K562 (cell line): ENCODE measurements around the gene CCDC28B. TPM values are rescaled to one million over a fixed set of nuclear protein-coding genes. Genes with fewer than 3 reads are reported as not detected.
A peak's percentile ranks its signal among the peaks of the same experiment; 100 is the strongest.

Source experiments
- ARID2 ChIP-seq: fragments of 450-650 bp; IDR thresholded peaks from 2 replicates; pipeline ENCODE4 v1.6.1; 2017; ENCODE audit warnings: antibody characterized with exemption, mild to moderate bottlenecking
- CAMTA2 ChIP-seq: fragments of 250-450 bp; sonication (Bioruptor Pico); conservative IDR thresholded peaks from 2 replicates; pipeline ENCODE4 v1.5.1; 2022
- CREB1 ChIP-seq, 2 experiments: sonication (generic) in 1 of 2; formaldehyde crosslinking in 1 of 2; IDR thresholded peaks; 2 replicates each; pipeline versions ENCODE4 v1.6.1 to v1.8.0; 2012 to 2022; ENCODE audit warnings: inconsistent platforms in 1 of 2, mild to moderate bottlenecking in 1 of 2, missing genetic modification reagents in 1 of 2, moderate library complexity in 1 of 2
- EWSR1 ChIP-seq: fragments of 450-650 bp; IDR thresholded peaks from 2 replicates; pipeline ENCODE4 v1.6.1; 2018; ENCODE audit warnings: borderline replicate concordance, mild to moderate bottlenecking, low read depth, moderate library complexity; ENCODE audit not compliant: partially characterized antibody
- FOXK1 ChIP-seq: sonication (generic); formaldehyde crosslinking; IDR thresholded peaks from 2 replicates; pipeline ENCODE4 v1.8.0; 2022; ENCODE audit warnings: missing genetic modification reagents, mild to moderate bottlenecking, borderline replicate concordance
- FOXM1 ChIP-seq, 2 experiments: fragments of 450-650 bp in 1 of 2; sonication (generic) in 1 of 2; formaldehyde crosslinking in 1 of 2; IDR thresholded peaks; 2 replicates each; pipeline versions ENCODE4 v1.6.1 to v1.9.0; 2017 to 2022; ENCODE audit warnings: low read depth in 2 of 2, mild to moderate bottlenecking in 2 of 2, missing genetic modification reagents in 1 of 2, moderate library complexity in 1 of 2
- FUS ChIP-seq: fragments of 200-400 bp; formaldehyde crosslinking; optimal IDR thresholded peaks from 2 replicates; pipeline ENCODE3; 2017; ENCODE audit warnings: low read depth, low read length
- GABPA ChIP-seq: fragments of 200-800 bp; sonication (Bioruptor generic); conservative IDR thresholded peaks from 2 replicates; pipeline ENCODE4 v1.6.1; 2016; ENCODE audit warnings: low read depth, missing genetic modification characterization, missing compliant biosample characterization
- HDAC6 ChIP-seq: IDR thresholded peaks from 2 replicates; pipeline ENCODE4 v1.6.1; 2012; ENCODE audit warnings: low read depth, mild to moderate bottlenecking, control low read depth, inconsistent platforms, low read length, moderate library complexity
- HDAC8 ChIP-seq: fragments of 450-650 bp; IDR thresholded peaks from 2 replicates; pipeline ENCODE4 v1.6.1; 2016; ENCODE audit warnings: mild to moderate bottlenecking, missing genetic modification characterization, moderate library complexity, missing compliant biosample characterization
- HDGF ChIP-seq: fragments of 450-650 bp; IDR thresholded peaks from 2 replicates; pipeline ENCODE4 v1.6.1; 2016
- HLTF ChIP-seq: fragments of 450-650 bp; IDR thresholded peaks from 2 replicates; pipeline ENCODE4 v1.6.1; 2016
- MAFG ChIP-seq: fragments of 450-650 bp; conservative IDR thresholded peaks from 2 replicates; pipeline ENCODE4 v1.6.1; 2016; ENCODE audit warnings: missing genetic modification characterization, missing compliant biosample characterization
- MXI1 ChIP-seq: IDR thresholded peaks from 2 replicates; pipeline ENCODE4 v1.6.1; 2011; ENCODE audit warnings: low read depth, mild to moderate bottlenecking, improper control_type of control experiment, low read length
- ZNF444 ChIP-seq: fragments of 250-450 bp; sonication (Bioruptor Pico); IDR thresholded peaks from 2 replicates; pipeline ENCODE4 v1.4.0; 2020; ENCODE audit warnings: mild to moderate bottlenecking, moderate library complexity
- ZNF561 ChIP-seq: fragments of 450-650 bp; formaldehyde crosslinking; conservative IDR thresholded peaks from 2 replicates; pipeline ENCODE4 v1.4.0; 2020; ENCODE audit warnings: mild to moderate bottlenecking, moderate library complexity
- polyA plus RNA-seq, 8 experiments: library from polyadenylated mRNA; depleted of rRNA in 4 of 8; stranded (reverse) in 5 of 8; unstranded in 3 of 8; fragments of >200 nt; fragmentation: Nextera tagmentation in 2 of 8; fragmentation: Illumina TruSeq in 1 of 8; extraction: Ambion mirVana in 2 of 8; extraction: Trizol in 1 of 8; gene quantifications; 2 replicates each; pipeline versions ENCODE4 v1.2.1 to v1.2.3, GENCODE V29; 2011 to 2014; ENCODE audit warnings: inconsistent platforms in 1 of 8, missing spikeins in 1 of 8
- total RNA-seq, 7 experiments: library from RNA; depleted of rRNA in 6 of 7; stranded (reverse); fragments of >200 nt in 6 of 7; fragmentation: Illumina TruSeq in 2 of 7; extraction: Trizol in 2 of 7; gene quantifications; 2 replicates each; pipeline versions ENCODE4 v1.2.1 to v1.2.3, GENCODE V29; 2011 to 2021; ENCODE audit warnings: low replicate concordance in 1 of 7
- TF ChIP-seq, protein P1 (sequence below): IDR thresholded peaks from 3 replicates; pipeline ENCODE4 v1.6.1; 2011; ENCODE audit warnings: borderline replicate concordance, mild to moderate bottlenecking; ENCODE audit not compliant: insufficient read length, insufficient read depth
- TF ChIP-seq, protein P2 (sequence below): fragments of 250-450 bp; sonication (Bioruptor Pico); IDR thresholded peaks from 2 replicates; pipeline ENCODE4 v1.4.0; 2020

The CCDC28B gene
- total and polyA plus RNA-seq, 9 of the 15 experiments (the other 6 are each of a cell fraction or from before 2014, with no cell fraction given), result 5.7 to 54.5 (median 31.7) TPM

DNA sequence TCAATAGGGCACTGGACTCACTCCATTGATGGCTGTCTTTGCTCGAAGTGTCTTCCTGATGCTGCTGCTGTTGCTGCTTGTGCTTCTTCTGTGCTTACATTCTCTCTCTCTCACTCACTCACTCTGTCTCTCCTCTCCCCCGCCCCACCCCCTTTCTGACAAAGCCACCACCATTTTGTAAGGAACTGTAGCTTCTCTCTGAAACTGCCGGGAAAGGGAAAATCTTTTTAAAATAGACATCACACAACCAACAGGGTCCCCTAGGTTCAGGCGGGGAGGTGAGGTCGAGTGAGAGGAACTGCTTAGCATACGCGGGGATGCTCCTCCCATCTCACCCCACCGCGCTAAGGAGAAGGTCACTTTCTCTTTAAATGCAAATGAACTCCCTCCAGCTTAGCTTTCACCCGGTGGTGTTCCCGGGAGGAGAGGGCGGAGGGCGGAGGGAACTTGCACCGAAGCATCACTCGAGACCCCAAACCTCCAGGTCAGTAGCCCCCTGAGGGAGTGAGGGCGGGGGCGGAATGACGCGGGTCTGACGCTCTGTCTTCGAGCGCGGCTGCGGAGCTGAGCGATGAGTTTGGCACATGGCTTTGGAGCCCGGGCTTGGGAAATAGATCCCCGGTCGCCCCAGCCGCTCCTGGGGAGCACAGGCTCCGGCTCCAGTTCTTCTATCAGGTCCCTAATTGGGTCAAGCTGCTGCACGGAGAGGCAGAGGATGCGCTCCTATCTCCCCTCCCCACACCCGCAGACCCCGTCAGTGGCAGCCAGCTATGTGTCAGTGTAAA lies at the start of gene CCDC28B (continued):
- TF ChIP-seq FOXK1 (CRISPR knock-in tag) (no peak), CAMTA2 (CRISPR knock-in tag) (no peak), MAFG (tag) (no peak), HLTF (no peak), HDAC6 (no peak), MXI1 (0 out of 2 replicates have a peak, but pooled peaks have one; percentile 38), HDAC8 (peak; percentile 33; the same call in 1 of the 2 replicates), ZNF444 (CRISPR knock-in tag) (peak; percentile 72; the same call in 1 of the 2 replicates), FOXM1 (IDR thresholded peaks at IDR 0.05; ENCODE audit: low read depth) (peak; percentile 45; the same call in 1 of the 2 replicates), FOXM1 (CRISPR knock-in tag; IDR thresholded peaks at IDR 0.05; ENCODE audit: low read depth) (peak; percentile 88), CREB1 (IDR thresholded peaks at IDR 0.05) (peak; percentile 82; the same call in 1 of the 2 replicates), CREB1 (CRISPR knock-in tag; IDR thresholded peaks at IDR 0.05) (peak; percentile 79), ZNF561 (CRISPR knock-in tag) (no peak), EWSR1 (no peak), ARID2 (no peak), GABPA (no peak), HDGF (peak; percentile 44; the same call in 1 of the 2 replicates), FUS (no peak)
- TF ChIP-seq, protein P1, sequence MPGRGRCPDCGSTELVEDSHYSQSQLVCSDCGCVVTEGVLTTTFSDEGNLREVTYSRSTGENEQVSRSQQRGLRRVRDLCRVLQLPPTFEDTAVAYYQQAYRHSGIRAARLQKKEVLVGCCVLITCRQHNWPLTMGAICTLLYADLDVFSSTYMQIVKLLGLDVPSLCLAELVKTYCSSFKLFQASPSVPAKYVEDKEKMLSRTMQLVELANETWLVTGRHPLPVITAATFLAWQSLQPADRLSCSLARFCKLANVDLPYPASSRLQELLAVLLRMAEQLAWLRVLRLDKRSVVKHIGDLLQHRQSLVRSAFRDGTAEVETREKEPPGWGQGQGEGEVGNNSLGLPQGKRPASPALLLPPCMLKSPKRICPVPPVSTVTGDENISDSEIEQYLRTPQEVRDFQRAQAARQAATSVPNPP, result no peak
- TF ChIP-seq, protein P2, sequence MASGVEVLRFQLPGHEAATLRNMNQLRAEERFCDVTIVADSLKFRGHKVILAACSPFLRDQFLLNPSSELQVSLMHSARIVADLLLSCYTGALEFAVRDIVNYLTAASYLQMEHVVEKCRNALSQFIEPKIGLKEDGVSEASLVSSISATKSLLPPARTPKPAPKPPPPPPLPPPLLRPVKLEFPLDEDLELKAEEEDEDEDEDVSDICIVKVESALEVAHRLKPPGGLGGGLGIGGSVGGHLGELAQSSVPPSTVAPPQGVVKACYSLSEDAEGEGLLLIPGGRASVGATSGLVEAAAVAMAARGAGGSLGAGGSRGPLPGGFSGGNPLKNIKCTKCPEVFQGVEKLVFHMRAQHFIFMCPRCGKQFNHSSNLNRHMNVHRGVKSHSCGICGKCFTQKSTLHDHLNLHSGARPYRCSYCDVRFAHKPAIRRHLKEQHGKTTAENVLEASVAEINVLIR (CRISPR knock-in tag), result no peak; the same call in 1 of the 2 replicates
